OCI-M2 (cell line): Measurements from ENCODE around the gene EIPR1.

Experiments used
- DNase-seq: peaks from one replicate; lab custom pipeline; 2025; ENCODE audit not compliant: unreplicated experiment; lab: John Stamatoyannopoulos, UW

Gene EIPR1

GRCh38 chr2:3309496-3310355 lies 67.9 kb downstream of the EIPR1 start:
- DNase-seq: no peak

DNA sequence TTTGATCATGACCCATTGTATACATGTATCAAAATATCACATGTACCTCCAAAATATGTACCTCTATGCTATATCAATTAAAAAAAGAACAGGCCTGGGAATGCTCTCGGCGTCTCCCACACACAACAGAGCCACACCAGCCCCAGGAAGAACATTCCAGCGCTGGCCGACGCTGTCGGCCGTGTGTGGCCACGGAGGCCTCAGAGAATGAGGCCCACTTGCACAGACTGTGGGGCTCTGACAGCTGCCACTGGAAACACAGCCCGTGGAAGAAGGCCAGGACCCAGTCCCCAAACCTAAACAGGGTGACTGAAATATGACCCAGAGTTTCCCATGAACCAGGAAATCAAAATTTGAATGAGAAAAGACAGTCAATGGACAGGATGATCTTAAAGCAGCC lies 69.7 kb downstream of the EIPR1 start:
- no peak for DNase-seq

- DNase-seq: no peak
These were observed 70.4 kb downstream of the EIPR1 start for GRCh38 chr2:3307236-3307635.

GRCh38 chr2:3305952-3306351 lies 71.7 kb downstream of the EIPR1 start:
- no peak for DNase-seq

DNA sequence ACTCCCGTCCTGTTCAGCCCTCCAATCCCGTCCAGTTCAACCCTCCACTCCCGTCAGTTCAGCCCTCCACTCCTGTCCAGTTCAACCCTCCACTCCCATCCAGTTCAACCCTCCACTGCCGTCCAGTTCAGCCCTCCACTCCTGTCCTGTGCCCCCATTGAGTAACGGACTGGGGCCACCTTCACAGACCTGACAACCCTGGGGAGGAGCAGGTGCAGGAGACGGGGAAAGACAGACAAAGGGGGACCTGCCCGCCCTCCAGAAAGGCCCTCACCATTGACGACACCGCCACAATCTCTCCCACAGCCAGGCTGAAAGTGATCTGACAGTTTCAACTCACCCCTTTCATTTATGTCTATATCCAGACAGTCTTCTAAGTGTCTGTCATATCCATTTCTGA lies 72.2 kb downstream of the EIPR1 start:
- DNase-seq: no peak

GRCh38 chr2:3303583-3304406 lies 73.8 kb downstream of the EIPR1 start:
- DNase-seq: no peak

DNA sequence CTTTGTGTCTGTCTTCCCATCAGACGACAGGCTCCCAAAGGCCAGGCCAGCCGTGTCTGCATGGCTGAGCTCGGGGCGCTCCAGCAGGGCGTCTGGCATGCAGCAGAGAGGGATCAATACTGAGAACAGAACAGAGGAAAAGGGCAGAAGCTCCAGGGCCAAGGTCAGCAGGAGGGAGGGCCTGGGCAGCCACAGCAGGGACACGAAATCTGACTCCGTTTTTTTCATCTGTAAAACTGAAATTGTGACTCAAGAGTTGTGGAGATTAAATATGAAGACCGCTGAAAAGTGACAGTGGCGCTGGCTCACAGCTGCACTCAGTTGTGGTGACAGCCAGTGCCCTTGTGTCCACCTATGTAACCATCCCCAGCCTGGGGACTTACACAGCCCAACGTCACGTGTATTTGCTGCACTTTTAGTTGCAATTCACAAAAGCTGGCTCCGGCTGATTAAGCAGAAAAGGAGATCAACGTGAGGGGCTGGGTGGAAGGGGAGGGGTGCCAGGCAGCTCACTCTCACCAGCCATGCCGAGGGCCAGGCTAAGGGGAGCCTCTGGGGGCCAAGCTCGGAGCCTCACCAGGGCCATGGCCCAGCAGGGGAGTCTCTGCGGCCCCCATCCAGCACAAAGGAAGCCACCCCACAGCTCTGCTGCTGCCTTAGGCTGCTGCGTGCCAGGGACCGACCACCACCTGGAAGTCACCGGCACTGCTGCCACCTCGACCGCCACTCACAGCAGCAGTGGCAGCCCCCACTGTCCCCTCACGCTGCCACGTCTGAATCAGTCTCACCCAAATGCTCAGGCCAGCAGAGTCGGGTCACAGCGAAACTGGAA lies 74.7 kb downstream of the EIPR1 start:
- DNase-seq: no peak

GRCh38 chr2:3302421-3302750 lies 75.2 kb downstream of the EIPR1 start:
- DNase-seq: no peak

DNA sequence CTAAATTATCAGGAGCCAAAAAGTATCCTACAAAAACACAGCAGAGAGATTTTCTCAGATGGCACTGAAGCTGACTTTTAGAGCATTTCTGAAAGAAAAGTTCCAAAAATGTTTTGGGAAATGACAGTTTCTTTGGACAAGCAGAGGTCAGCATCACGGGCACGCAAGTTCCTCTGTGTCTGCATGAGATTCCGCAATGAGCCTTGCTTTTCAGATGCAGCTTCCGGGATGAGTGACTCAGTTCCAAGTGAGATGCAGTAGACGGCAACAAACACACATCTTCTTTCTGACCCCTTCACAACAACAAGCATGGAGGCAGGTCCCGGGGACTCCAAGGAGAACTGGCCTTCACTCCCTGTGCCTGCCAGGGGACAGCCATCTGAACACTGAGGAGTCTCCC lies 76.6 kb downstream of the EIPR1 start:
- no peak for DNase-seq

- DNase-seq: no peak
These were observed 77.2 kb downstream of the EIPR1 start for GRCh38 chr2:3300224-3300995.

DNA sequence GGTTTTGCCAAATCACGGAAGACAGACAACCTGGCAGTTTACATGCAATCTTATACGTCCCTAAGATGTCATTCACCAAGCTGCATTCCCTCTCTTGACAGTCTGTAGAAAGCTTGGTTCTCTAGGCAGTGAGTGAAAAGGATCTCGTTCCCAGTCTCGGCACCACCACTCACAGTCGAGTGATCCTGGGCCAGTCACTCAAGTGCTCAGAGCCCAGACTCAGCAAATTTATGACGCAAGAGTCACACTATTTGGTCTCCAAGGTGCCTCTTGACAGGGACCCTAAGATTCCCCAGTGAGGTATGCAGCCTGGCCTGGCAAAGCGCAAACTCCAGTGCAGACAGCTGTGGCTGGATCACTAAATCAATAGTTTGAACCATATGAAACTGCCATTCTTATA lies 77.9 kb downstream of the EIPR1 start:
- DNase-seq: no peak

GRCh38 chr2:3299130-3299529 lies 78.5 kb downstream of the EIPR1 start:
- DNase-seq: no peak

GRCh38 chr2:3298191-3298590 lies 79.4 kb downstream of the EIPR1 start:
- DNase-seq: no peak

DNA sequence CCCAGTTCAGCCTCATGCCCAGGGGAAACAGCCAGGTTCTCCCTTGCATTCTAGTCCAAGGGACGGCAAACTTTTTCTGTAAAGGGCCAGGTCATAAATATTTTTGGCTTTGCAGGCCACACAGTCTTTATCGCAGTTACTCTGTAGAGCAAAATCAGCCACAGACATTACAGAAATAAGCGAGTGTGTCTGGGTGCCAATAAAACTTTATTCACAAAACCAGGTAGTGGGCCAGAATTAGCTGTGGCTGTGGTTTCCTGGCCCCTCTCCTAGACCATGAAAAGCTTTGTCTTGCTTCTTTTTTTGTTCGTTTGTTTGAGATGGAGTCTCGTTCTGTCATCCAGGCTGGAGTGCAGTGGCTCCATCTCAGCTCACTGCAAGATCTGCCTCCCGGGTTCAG lies 80.1 kb downstream of the EIPR1 start:
- no peak for DNase-seq

DNA sequence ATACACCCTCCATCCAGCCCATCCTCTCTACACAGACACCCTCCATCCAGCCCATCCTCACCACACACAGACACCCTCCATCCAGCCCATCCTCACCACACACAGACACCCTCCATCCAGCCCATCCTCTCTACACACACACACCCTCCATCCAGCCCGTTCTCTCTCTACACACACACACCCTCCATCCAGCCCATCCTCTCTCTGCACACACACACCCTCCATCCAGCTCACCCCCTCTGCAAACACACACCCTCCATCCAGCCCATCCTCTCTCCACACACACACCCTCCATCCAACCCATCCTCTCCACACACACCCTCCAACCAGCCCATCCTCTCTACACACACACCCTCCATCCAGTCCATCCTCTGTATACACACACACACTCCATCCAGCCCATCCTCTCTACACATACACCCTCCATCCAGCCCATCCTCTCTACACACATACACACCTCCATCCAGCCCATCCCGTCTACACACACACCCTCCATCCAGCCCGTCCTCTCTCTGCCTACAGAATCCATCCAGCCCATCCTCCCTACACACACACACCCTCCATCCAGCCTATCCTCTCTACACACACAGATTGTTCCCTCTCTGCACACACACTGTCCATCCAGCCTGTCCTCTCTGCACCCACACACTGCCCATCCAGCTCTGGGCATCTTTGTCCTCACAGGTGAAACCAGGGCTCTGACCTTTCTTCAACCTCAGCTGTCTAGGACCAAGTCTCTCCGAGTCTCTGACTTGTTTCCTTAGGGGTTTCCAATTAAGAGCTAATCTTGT lies 81.2 kb downstream of the EIPR1 start:
- no peak for DNase-seq

DNA sequence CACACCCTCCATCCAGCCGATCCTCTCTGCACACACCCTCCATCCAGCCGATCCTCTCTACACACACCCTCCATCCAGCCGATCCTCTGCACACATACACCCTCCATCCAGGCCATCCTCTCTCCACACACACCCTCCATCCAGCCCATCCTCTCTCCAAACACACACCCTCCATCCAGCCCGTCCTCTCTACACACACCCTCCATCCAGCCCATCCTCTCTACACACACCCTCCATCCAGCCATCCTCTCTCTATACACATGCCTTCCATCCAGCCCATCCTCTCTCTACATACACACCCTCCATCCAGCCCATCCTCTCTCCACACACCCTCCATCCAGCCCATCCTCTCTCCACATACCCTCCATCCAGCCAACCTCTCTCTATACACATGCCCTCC lies 83.1 kb downstream of the EIPR1 start:
- DNase-seq: no peak

DNA sequence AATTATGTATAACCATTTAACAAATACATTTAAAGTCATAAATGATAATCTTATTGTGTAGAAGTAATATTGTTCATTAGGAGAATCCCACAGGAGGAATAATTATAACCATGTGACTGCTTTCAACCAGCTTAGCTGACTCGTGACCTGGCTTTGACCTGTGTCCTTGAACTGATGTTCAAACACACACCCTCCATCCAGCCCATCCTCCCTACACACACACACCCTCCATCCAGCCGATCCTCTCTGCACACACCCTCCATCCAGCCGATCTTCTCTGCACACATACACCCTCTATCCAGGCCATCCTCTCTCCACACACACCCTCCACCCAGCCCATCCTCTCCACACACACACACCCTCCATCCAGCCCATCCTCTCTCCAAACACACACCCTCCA lies 83.5 kb downstream of the EIPR1 start:
- DNase-seq: no peak

DNA sequence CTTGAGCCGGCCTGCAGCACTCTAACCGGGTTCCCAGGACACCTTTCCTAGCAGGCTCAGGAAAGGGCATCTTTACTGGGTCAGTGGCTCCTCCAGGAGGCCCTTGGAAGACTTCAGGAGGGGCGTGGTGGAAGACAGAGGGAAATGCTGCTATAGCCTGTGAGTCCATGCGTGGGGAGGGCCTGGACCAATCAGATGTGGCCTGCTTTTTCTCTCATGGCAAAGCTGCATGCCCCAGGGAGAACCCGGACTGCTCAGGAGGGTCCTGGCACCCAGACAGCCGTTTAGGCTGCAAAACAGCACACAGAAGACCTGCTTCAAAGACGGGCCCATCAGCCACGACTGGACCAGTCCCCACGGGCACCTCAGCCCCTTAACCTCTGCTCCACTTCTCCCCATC lies 84.4 kb downstream of the EIPR1 start:
- DNase-seq: no peak

DNA sequence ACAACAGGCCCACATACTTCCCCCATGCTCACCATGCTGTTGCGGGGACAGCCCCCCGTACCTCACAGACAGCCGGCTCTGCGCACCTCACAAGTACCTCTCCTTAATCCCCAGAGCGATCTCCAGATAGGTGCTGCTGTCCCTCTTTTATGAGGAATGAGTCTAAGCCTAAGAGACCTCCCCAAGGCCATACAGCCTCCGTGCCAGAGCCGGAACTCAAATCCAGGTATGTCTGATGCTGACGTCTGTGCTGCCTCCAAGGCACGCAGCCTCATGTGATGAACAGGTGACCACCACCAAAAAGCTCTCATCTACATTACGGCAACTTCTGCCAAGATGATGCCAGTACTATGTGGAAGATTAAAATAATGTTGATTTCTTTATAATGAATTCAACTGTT lies 85.2 kb downstream of the EIPR1 start:
- no peak for DNase-seq

DNA sequence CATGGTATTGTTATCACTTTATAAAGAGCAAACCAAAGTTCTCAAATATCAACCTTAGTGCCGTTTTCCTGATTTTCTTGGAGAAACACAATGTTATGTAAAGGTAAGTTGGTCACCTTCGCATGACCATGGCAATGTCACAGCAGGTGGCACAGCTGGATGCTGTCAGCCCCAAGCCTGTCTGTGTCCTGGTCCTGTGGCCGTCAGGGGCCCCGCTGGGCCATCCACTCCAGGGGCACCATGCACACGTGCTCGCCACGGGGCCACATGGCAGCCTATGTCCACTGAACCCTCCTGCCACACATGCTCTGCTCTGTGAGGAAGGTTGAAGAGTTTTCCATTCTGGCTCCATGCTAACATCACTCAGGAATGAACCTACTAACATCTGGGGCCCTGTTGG lies 85.9 kb downstream of the EIPR1 start:
- DNase-seq: no peak
